Common myeloid progenitor, CD34-positive (primary cell): Measurements from ENCODE around the gene CSMD2.

ENCODE experiments used
- CTCF ChIA-PET: fragments of 350-600 bp; sonication (Branson Sonifier 250); formaldehyde crosslinking; loops from one replicate; lab custom pipeline; 2021; ENCODE audit warnings: antibody characterized with exemption; lab: Charles Lee
- POLR2A ChIA-PET: fragments of 350-600 bp; sonication (Branson Sonifier 250); formaldehyde crosslinking; loops from one replicate; lab custom pipeline; 2021; ENCODE audit warnings: antibody characterized with exemption; lab: Charles Lee
- DNase-seq, 3 donors: peaks; one replicate each; pipeline versions ENCODE4 v3.0.0 to v3.0.0-alpha.2; 2013
- H3K27ac ChIP-seq, 2 experiments: 1 replicate in 1 of 2; 2 replicates in 1 of 2; pipeline ENCODE4 v1.7.0; 2013; ENCODE audit warnings: inconsistent platforms in 2 of 2, low read length in 2 of 2, mild to moderate bottlenecking in 2 of 2, low read depth in 1 of 2, moderate library complexity in 1 of 2; ENCODE audit not compliant: severe bottlenecking in 2 of 2, insufficient read depth in 1 of 2, poor library complexity in 1 of 2
- H3K27me3 ChIP-seq, 5 experiments: replicated peaks in 2 of 5; 1 replicate in 3 of 5; 2 replicates in 2 of 5; pipeline versions ENCODE4 v1.6.1 to v1.7.0; 2013; ENCODE audit warnings: low read length in 4 of 5, mild to moderate bottlenecking in 2 of 5, moderate library complexity in 2 of 5, inconsistent platforms in 1 of 5; ENCODE audit not compliant: insufficient read depth in 5 of 5, control insufficient read depth in 4 of 5
- H3K36me3 ChIP-seq, 4 experiments: 1 replicate in 2 of 4; 2 replicates in 2 of 4; pipeline versions ENCODE4 v1.6.1 to v1.7.0; 2013; ENCODE audit warnings: low read length in 3 of 4, control low read depth in 1 of 4, mild to moderate bottlenecking in 1 of 4; ENCODE audit not compliant: control insufficient read depth in 4 of 4, insufficient read depth in 4 of 4
- H3K4me1 ChIP-seq, 4 experiments: 1 replicate in 3 of 4; 2 replicates in 1 of 4; pipeline versions ENCODE4 v1.6.1 to v1.7.1; 2013; ENCODE audit warnings: low read length in 3 of 4, mild to moderate bottlenecking in 3 of 4, control low read depth in 1 of 4, inconsistent platforms in 1 of 4, moderate library complexity in 1 of 4; ENCODE audit not compliant: control insufficient read depth in 4 of 4, insufficient read depth in 4 of 4; ENCODE audit errors: control extremely low read depth in 1 of 4
- H3K4me3 ChIP-seq, 7 experiments: 1 replicate in 4 of 7; 2 replicates in 3 of 7; pipeline versions ENCODE4 v1.5.1 to v1.7.0; 2013; ENCODE audit warnings: mild to moderate bottlenecking in 7 of 7, low read length in 6 of 7, moderate library complexity in 6 of 7, inconsistent platforms in 2 of 7, low read depth in 2 of 7, control low read depth in 1 of 7; ENCODE audit not compliant: insufficient read depth in 4 of 7, control insufficient read depth in 1 of 7; ENCODE audit errors: extremely low read depth in 1 of 7
- H3K9me3 ChIP-seq, 5 experiments: 1 replicate in 4 of 5; 2 replicates in 1 of 5; pipeline versions ENCODE4 v1.6.1 to v1.7.1; 2013; ENCODE audit warnings: low read length in 4 of 5, mild to moderate bottlenecking in 2 of 5, inconsistent platforms in 1 of 5, low read depth in 1 of 5, moderate library complexity in 1 of 5; ENCODE audit not compliant: control insufficient read depth in 4 of 5, insufficient read depth in 2 of 5; ENCODE audit errors: control extremely low read depth in 1 of 5
- WGBS: methylation state at CpG from one replicate; pipeline ENCODE4 v1.1.5; 2013; ENCODE audit not compliant: insufficient coverage; 5-methylcytosine and 5-hydroxymethylcytosine counted together

Gene CSMD2

GRCh38 chr1:33661811-33662454, 503.1 kb downstream of the CSMD2 start:
- H3K27ac ChIP-seq: no peak overlapping the region
- no peak for DNase-seq
- 100% methylated on average over 2 of the region's 6 CpGs for WGBS
- peaks cover 0 to 18% (median 4%) of the 10 kb centered on the region in 5 experiments for H3K27me3 ChIP-seq
- no peaks in the 10 kb centered on the region for H3K36me3 ChIP-seq
- CTCF ChIA-PET: no interaction called here
- no peak overlapping the region for H3K4me3 ChIP-seq
- H3K4me1 ChIP-seq: no peaks in the 10 kb centered on the region
- POLR2A ChIA-PET: no interaction called here
- H3K9me3 ChIP-seq: no peaks in the 10 kb centered on the region

DNA sequence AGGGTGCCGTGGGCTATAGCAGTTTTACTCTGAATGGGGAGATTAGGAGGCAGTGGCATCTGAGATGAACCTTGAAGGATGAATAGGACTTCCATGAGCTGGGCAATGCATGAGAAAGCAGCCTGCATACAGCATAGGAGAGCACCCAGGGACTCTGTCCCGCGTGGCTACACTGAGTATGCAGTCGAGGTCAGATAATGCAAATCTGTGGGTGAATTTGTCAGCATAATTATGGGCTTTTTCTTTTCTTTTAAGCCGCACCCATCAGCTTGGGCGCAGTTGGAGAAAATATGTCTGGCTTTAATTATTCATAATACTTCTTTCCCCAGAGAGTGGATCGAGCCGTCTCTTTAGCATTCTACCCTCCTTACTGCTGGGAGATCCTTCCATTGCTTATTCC, 504.1 kb downstream of the CSMD2 start:
- Histone ChIP-seq H3K4me1 (no peaks in the 10 kb centered on the region), H3K9me3 (no peaks in the 10 kb centered on the region), H3K27me3 (peaks cover 0 to 14% (median 7%) of the 10 kb centered on the region in 5 experiments), H3K36me3 (no peaks in the 10 kb centered on the region), H3K4me3 (no peak overlapping the region), H3K27ac (no peak overlapping the region)
- POLR2A ChIA-PET: no interaction called here
- 95% methylated on average over 8 of the region's 8 CpGs for WGBS
- no peak for DNase-seq
- CTCF ChIA-PET: no interaction called here

DNA sequence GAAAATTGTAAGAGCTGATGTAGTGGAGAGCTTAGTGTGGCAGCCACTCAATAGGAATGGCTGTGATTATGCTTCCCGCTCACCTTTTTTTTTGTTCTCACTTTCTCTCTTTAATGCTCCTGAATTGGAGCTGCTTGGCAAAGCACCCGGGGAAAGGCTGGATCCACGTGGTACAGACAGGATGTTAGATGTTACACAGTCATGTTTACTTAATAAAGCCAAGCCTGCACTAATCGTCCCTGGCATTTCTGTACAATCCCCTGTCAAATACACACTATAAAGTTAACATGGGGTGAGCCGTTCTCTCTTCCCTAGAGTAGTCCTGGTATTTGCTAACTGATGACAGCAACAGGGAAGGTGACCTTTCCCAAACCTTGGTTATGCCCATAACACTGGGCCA, 504.8 kb downstream of the CSMD2 start:
- no peaks in the 10 kb centered on the region for H3K4me1 ChIP-seq

DNA sequence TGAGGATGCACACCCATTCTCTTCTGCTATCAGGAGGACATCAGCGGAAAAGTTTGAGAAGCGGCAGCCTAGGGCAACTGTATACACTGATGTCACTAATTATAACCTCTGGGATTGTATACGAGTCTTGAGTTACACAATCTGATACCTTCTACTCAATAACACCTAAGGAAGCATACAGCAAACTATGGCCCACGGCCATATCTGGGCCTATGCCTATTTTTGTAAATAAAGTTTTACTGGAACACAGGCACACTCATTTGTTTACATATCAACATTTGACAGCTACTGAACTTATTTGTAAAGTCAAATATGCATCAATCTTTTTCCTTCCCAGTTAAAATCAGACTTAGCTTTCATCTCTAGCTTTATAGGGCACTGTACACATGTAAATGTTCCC, 505.4 kb downstream of the CSMD2 start:
- Histone ChIP-seq H3K9me3 (no peaks in the 10 kb centered on the region), H3K27ac (no peak overlapping the region), H3K4me3 (no peak overlapping the region), H3K36me3 (no peaks in the 10 kb centered on the region), H3K27me3 (peaks cover 0 to 13% (median 7%) of the 10 kb centered on the region in 5 experiments), H3K4me1 (no peaks in the 10 kb centered on the region)
- no CpG with 5 or more reads among the region's 4 CpGs for WGBS
- no peak for DNase-seq
- ChIA-PET CTCF (no interaction called here), POLR2A (no interaction called here)

More for the DNA sequence above, 504.8 kb downstream of the CSMD2 start:
- Histone ChIP-seq H3K9me3 (no peaks in the 10 kb centered on the region), H3K27ac (no peak overlapping the region), H3K27me3 (peaks cover 0 to 13% (median 7%) of the 10 kb centered on the region in 5 experiments), H3K36me3 (no peaks in the 10 kb centered on the region), H3K4me3 (no peak overlapping the region)
- POLR2A ChIA-PET: no interaction called here
- CTCF ChIA-PET: no interaction called here
- WGBS: 67% methylated on average over 3 of the region's 5 CpGs
- DNase-seq: no peak

- 98% methylated on average over 11 of the region's 12 CpGs for WGBS
- CTCF ChIA-PET: interaction anchor here (1.4 kb wide), 1 partner anchor 16 kb away, joined by 3 read pairs; no protein-coding TSS in a partner anchor
- POLR2A ChIA-PET: no interaction called here
Measured at GRCh38 chr1:33657833-33658232, 507.2 kb downstream of the CSMD2 start.

GRCh38 chr1:33656467-33657005, 508.5 kb downstream of the CSMD2 start:
- CTCF ChIA-PET: no interaction called here

More at GRCh38 chr1:33657833-33658232, 507.2 kb downstream of the CSMD2 start:
- no peak for DNase-seq
- Histone ChIP-seq H3K4me1 (no peaks in the 10 kb centered on the region), H3K36me3 (no peaks in the 10 kb centered on the region), H3K27ac (no peak overlapping the region), H3K4me3 (no peak overlapping the region), H3K27me3 (peaks cover 0 to 11% (median 6%) of the 10 kb centered on the region in 5 experiments), H3K9me3 (no peaks in the 10 kb centered on the region)

GRCh38 chr1:33655496-33655895, 509.5 kb downstream of the CSMD2 start:
- WGBS: 95% methylated on average over 4 of the region's 7 CpGs
- Histone ChIP-seq H3K36me3 (no peaks in the 10 kb centered on the region), H3K4me3 (no peak overlapping the region), H3K9me3 (no peaks in the 10 kb centered on the region), H3K4me1 (no peaks in the 10 kb centered on the region), H3K27me3 (peaks cover 0 to 6% (median 3%) of the 10 kb centered on the region in 5 experiments), H3K27ac (no peak overlapping the region)
- no peak for DNase-seq
- ChIA-PET POLR2A (no interaction called here), CTCF (interaction anchor here (3.2 kb wide), 1 partner anchor 23 kb away, joined by 11 read pairs; no protein-coding TSS in a partner anchor)

More at GRCh38 chr1:33656467-33657005, 508.5 kb downstream of the CSMD2 start:
- H3K27ac ChIP-seq: no peak overlapping the region
- 92% methylated on average over 2 of the region's 3 CpGs for WGBS
- DNase-seq: no peak
- H3K4me3 ChIP-seq: no peak overlapping the region
- POLR2A ChIA-PET: no interaction called here
- peaks cover 0 to 6% (median 4%) of the 10 kb centered on the region in 5 experiments for H3K27me3 ChIP-seq
- no peaks in the 10 kb centered on the region for H3K36me3 ChIP-seq
- H3K9me3 ChIP-seq: no peaks in the 10 kb centered on the region
- H3K4me1 ChIP-seq: no peaks in the 10 kb centered on the region
